ENCODE results near the gene PHACTR3.

- TF ChIP-seq, protein P1, sequence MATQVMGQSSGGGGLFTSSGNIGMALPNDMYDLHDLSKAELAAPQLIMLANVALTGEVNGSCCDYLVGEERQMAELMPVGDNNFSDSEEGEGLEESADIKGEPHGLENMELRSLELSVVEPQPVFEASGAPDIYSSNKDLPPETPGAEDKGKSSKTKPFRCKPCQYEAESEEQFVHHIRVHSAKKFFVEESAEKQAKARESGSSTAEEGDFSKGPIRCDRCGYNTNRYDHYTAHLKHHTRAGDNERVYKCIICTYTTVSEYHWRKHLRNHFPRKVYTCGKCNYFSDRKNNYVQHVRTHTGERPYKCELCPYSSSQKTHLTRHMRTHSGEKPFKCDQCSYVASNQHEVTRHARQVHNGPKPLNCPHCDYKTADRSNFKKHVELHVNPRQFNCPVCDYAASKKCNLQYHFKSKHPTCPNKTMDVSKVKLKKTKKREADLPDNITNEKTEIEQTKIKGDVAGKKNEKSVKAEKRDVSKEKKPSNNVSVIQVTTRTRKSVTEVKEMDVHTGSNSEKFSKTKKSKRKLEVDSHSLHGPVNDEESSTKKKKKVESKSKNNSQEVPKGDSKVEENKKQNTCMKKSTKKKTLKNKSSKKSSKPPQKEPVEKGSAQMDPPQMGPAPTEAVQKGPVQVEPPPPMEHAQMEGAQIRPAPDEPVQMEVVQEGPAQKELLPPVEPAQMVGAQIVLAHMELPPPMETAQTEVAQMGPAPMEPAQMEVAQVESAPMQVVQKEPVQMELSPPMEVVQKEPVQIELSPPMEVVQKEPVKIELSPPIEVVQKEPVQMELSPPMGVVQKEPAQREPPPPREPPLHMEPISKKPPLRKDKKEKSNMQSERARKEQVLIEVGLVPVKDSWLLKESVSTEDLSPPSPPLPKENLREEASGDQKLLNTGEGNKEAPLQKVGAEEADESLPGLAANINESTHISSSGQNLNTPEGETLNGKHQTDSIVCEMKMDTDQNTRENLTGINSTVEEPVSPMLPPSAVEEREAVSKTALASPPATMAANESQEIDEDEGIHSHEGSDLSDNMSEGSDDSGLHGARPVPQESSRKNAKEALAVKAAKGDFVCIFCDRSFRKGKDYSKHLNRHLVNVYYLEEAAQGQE (IDR thresholded peaks at IDR 0.05; ENCODE audit: unreplicated experiment) = no peak
- TF ChIP-seq, protein P2, sequence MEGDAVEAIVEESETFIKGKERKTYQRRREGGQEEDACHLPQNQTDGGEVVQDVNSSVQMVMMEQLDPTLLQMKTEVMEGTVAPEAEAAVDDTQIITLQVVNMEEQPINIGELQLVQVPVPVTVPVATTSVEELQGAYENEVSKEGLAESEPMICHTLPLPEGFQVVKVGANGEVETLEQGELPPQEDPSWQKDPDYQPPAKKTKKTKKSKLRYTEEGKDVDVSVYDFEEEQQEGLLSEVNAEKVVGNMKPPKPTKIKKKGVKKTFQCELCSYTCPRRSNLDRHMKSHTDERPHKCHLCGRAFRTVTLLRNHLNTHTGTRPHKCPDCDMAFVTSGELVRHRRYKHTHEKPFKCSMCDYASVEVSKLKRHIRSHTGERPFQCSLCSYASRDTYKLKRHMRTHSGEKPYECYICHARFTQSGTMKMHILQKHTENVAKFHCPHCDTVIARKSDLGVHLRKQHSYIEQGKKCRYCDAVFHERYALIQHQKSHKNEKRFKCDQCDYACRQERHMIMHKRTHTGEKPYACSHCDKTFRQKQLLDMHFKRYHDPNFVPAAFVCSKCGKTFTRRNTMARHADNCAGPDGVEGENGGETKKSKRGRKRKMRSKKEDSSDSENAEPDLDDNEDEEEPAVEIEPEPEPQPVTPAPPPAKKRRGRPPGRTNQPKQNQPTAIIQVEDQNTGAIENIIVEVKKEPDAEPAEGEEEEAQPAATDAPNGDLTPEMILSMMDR (conservative IDR thresholded peaks at IDR 0.05; ENCODE audit: low read depth in 2 of 2) = no peak
- no peak for TF ChIP-seq POLR2AphosphoS5 (IDR thresholded peaks at IDR 0.05; ENCODE audit: low read depth)
- no peak for TF ChIP-seq JUNB (IDR thresholded peaks at IDR 0.05; ENCODE audit: unreplicated experiment)
These were observed 38.4 kb upstream of the PHACTR3 start for GRCh38 chr20:59565768-59566461.
